ENCODE results near the gene ABHD1.

The ABHD1 gene

DNA sequence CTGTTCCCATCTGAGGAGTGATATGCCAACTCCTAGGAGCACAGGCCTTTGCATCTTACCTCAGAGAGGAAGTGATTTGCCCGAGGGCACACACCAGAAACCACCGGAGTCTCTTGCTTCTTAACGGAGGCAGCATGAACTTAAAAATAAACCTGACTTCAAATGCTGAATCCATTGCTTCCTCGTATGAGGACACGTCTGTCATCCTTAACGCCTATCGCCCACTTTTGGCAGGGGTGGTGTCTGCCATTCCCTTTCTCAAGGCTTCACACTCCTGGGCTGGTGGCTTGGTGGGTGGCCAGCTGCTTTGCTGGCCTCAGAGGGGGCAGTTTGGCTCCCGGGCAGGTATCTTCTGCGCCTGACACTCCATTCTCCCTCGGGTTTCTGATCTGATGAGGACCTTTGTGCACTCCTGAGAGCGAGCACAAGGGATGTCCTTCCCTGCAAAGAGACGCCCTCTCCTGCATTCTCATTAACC is 11.9 kb downstream of the ABHD1 start:
- Histone ChIP-seq H3K36me3 (ENCODE audit: insufficient read depth, low read length) (peaks cover 10% of the 10 kb centered on the region; the same call in 1 of the 2 replicates), H3K9ac (ENCODE audit: low read depth, low read length, poor library complexity, severe bottlenecking) (no peak overlapping the region), H3K4me3 (ENCODE audit: low read length, poor library complexity, severe bottlenecking) (no peak overlapping the region), H3K4me2 (ENCODE audit: low read depth, low read length, poor library complexity, severe bottlenecking) (no peak overlapping the region), H4K20me1 (ENCODE audit: insufficient read depth, low read length, poor library complexity, severe bottlenecking) (peaks cover 10% of the 10 kb centered on the region), H3K79me2 (ENCODE audit: insufficient read depth, low read length) (peaks cover 30% of the 10 kb centered on the region), H3F3A (ENCODE audit: low read depth) (no peaks in the 10 kb centered on the region), H3K9me2 (replicated peaks; ENCODE audit: low read depth, low read length) (no peaks in the 10 kb centered on the region), H3K27me3 (ENCODE audit: insufficient read depth, low read length, poor library complexity, severe bottlenecking) (peaks cover 4% of the 10 kb centered on the region), H2AFZ (ENCODE audit: low read length) (no peak overlapping the region; the same call in 1 of the 2 replicates), H3K9me3 (ENCODE audit: insufficient read depth, low read depth, low read length) (no peaks in the 10 kb centered on the region), H3K4me1 (ENCODE audit: insufficient read depth, low read length, poor library complexity, severe bottlenecking) (peaks cover 22% of the 10 kb centered on the region)
- TF ChIP-seq, protein P1, sequence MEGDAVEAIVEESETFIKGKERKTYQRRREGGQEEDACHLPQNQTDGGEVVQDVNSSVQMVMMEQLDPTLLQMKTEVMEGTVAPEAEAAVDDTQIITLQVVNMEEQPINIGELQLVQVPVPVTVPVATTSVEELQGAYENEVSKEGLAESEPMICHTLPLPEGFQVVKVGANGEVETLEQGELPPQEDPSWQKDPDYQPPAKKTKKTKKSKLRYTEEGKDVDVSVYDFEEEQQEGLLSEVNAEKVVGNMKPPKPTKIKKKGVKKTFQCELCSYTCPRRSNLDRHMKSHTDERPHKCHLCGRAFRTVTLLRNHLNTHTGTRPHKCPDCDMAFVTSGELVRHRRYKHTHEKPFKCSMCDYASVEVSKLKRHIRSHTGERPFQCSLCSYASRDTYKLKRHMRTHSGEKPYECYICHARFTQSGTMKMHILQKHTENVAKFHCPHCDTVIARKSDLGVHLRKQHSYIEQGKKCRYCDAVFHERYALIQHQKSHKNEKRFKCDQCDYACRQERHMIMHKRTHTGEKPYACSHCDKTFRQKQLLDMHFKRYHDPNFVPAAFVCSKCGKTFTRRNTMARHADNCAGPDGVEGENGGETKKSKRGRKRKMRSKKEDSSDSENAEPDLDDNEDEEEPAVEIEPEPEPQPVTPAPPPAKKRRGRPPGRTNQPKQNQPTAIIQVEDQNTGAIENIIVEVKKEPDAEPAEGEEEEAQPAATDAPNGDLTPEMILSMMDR (conservative IDR thresholded peaks at IDR 0.05; ENCODE audit: low read length) = no peak
- no peak for TF ChIP-seq EZH2phosphoT487 (IDR thresholded peaks at IDR 0.05; ENCODE audit: borderline replicate concordance)

DNA sequence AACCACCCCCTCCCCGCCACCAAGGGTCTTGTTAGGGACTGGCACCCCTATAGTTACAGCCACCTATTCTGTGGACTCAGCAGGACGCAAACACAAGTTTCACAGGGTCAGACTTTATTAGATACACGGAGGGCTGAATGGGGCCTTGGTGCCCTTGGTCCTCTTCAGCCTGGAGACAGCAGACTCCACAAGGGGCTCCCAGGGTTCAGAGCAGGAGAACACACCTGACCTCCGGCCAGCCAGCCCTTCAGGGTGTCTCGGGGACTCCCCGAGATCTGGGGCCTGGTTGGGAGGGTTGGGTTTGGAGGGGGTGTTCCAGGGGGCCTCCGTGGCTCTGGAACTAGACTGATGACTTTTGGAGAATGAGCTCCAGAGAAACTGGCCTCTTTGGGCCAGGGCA is 13.1 kb downstream of the ABHD1 start:
- Histone ChIP-seq H3K4me1 (ENCODE audit: insufficient read depth, low read length, poor library complexity, severe bottlenecking) (peaks cover 22% of the 10 kb centered on the region), H4K20me1 (ENCODE audit: insufficient read depth, low read length, poor library complexity, severe bottlenecking) (peaks cover 10% of the 10 kb centered on the region), H3K4me3 (ENCODE audit: low read length, poor library complexity, severe bottlenecking) (no peak overlapping the region), H3K36me3 (ENCODE audit: insufficient read depth, low read length) (0 out of 2 replicates have a peak, but pooled peaks cover 3% of the 10 kb centered on the region), H2AFZ (ENCODE audit: low read length) (no peak overlapping the region), H3K9me3 (ENCODE audit: insufficient read depth, low read depth, low read length) (no peaks in the 10 kb centered on the region), H3K4me2 (ENCODE audit: low read depth, low read length, poor library complexity, severe bottlenecking) (no peak overlapping the region), H3F3A (ENCODE audit: low read depth) (no peaks in the 10 kb centered on the region), H3K9me2 (replicated peaks; ENCODE audit: low read depth, low read length) (no peaks in the 10 kb centered on the region), H3K27me3 (ENCODE audit: insufficient read depth, low read length, poor library complexity, severe bottlenecking) (peaks cover 4% of the 10 kb centered on the region), H3K79me2 (ENCODE audit: insufficient read depth, low read length) (peaks cover 26% of the 10 kb centered on the region), H3K9ac (ENCODE audit: low read depth, low read length, poor library complexity, severe bottlenecking) (no peak overlapping the region)
- TF ChIP-seq, protein P1 (conservative IDR thresholded peaks at IDR 0.05; ENCODE audit: low read length) = no peak
- TF ChIP-seq EZH2phosphoT487 (IDR thresholded peaks at IDR 0.05; ENCODE audit: borderline replicate concordance) = no peak

DNA sequence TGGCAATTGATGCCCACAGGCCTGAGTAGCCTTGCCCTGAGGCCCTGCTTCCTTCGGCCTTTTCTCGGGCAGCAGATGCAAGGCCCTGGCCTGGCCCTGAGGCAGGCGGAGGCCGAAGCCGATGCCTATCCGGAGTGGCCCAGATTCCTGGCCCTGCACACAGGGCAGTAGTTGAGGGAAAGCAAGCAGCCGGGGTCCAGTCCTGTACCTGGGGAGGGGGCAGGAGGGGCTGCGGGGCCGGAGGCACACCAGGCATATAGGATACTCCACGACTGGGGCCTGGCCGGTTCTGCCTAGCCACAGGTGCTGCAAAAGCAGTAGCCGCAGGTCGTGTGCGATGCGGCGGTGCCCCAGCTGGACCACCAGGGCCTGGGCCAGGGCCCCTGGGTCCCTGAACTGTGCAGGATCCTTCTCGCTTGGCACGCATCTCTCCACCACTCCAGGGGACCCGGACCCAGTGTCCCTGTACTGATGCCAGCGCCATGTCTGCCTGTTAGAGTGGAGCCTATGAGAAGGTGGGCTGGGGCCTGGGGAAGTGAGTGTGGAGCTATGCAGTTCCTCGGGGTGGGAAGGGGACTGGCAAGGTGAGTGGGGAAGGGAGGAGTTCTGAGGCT is 13.8 kb downstream of the ABHD1 start:
- no peaks in the 10 kb centered on the region for H3K36me3 ChIP-seq (ENCODE audit: insufficient read depth, low read length)
- H3K27me3 ChIP-seq (ENCODE audit: insufficient read depth, low read length, poor library complexity, severe bottlenecking) = peaks cover 4% of the 10 kb centered on the region
- peaks cover 10% of the 10 kb centered on the region for H4K20me1 ChIP-seq (ENCODE audit: insufficient read depth, low read length, poor library complexity, severe bottlenecking)
- no peak overlapping the region for H3K4me3 ChIP-seq (ENCODE audit: low read length, poor library complexity, severe bottlenecking)
- H3K4me2 ChIP-seq (ENCODE audit: low read depth, low read length, poor library complexity, severe bottlenecking) = no peak overlapping the region
- peaks cover 20% of the 10 kb centered on the region for H3K79me2 ChIP-seq (ENCODE audit: insufficient read depth, low read length)
- H3K9me3 ChIP-seq (ENCODE audit: insufficient read depth, low read depth, low read length) = no peaks in the 10 kb centered on the region
- TF ChIP-seq, protein P1 (conservative IDR thresholded peaks at IDR 0.05; ENCODE audit: low read length) = no peak
- TF ChIP-seq EZH2phosphoT487 (IDR thresholded peaks at IDR 0.05; ENCODE audit: borderline replicate concordance) = no peak
- peaks cover 20% of the 10 kb centered on the region for H3K4me1 ChIP-seq (ENCODE audit: insufficient read depth, low read length, poor library complexity, severe bottlenecking)
- H2AFZ ChIP-seq (ENCODE audit: low read length) = no peak overlapping the region
- no peaks in the 10 kb centered on the region for H3F3A ChIP-seq (ENCODE audit: low read depth)
- H3K9me2 ChIP-seq (replicated peaks; ENCODE audit: low read depth, low read length) = no peaks in the 10 kb centered on the region
- H3K9ac ChIP-seq (ENCODE audit: low read depth, low read length, poor library complexity, severe bottlenecking) = no peak overlapping the region

All from Loucy (cell line).